H1 (cell line): Measurements from ENCODE around the gene COX17.

Experiments
- ATF3 ChIP-seq: IDR thresholded peaks from 2 replicates; pipeline ENCODE4 v1.6.1; 2011; ENCODE audit warnings: low read depth, mild to moderate bottlenecking, low read length; ENCODE audit not compliant: insufficient read depth
- CREB1 ChIP-seq: IDR thresholded peaks from 2 replicates; pipeline ENCODE4 v1.6.1; 2012; ENCODE audit warnings: inconsistent platforms
- CTCF ChIP-seq, 3 experiments: IDR thresholded peaks; 1 replicate in 2 of 3; 2 replicates in 1 of 3; pipeline versions ENCODE4 v1.5.1 to v1.6.1; 2011; ENCODE audit warnings: low read length in 3 of 3, mild to moderate bottlenecking in 3 of 3, inconsistent platforms in 2 of 3, low read depth in 1 of 3, moderate library complexity in 1 of 3; ENCODE audit not compliant: insufficient read depth in 1 of 3; ENCODE audit errors: control extremely low read depth in 1 of 3
- MAX ChIP-seq: IDR thresholded peaks from 2 replicates; pipeline ENCODE4 v1.6.1; 2012; ENCODE audit warnings: inconsistent platforms
- POLR2A ChIP-seq, 2 experiments: IDR thresholded peaks; 1 replicate in 1 of 2; 2 replicates in 1 of 2; pipeline ENCODE4 v1.6.1; 2011; ENCODE audit warnings: low read depth in 2 of 2, low read length in 2 of 2, mild to moderate bottlenecking in 2 of 2; ENCODE audit errors: control extremely low read depth in 1 of 2
- RNF2 ChIP-seq: fragments of 200-900, 300-1000 bp; sonication (generic); IDR thresholded peaks from 2 replicates; pipeline ENCODE4 v1.7.1; 2016; ENCODE audit warnings: borderline replicate concordance, low read depth, mild to moderate bottlenecking, antibody characterized with exemption, low read length; ENCODE audit not compliant: poor library complexity, severe bottlenecking; ENCODE audit errors: missing control alignments
- SP1 ChIP-seq: IDR thresholded peaks from 2 replicates; pipeline ENCODE4 v1.6.1; 2011; ENCODE audit warnings: low read depth, low read length
- SUZ12 ChIP-seq: fragments of 200-600 bp; sonication (generic); IDR thresholded peaks from 2 replicates; pipeline ENCODE4 v1.6.1; 2012; ENCODE audit warnings: mild to moderate bottlenecking, inconsistent platforms, low read length, moderate library complexity, mixed read lengths
- YY1 ChIP-seq: IDR thresholded peaks from 2 replicates; pipeline ENCODE4 v1.6.1; 2011; ENCODE audit warnings: low read depth, mild to moderate bottlenecking, low read length

GRCh38 chr3:119665954-119666559 is 11.1 kb downstream of the COX17 start:
- no peak for TF ChIP-seq MAX
- no peak for TF ChIP-seq CTCF (IDR thresholded peaks at IDR 0.05; ENCODE audit: control extremely low read depth in 1 of 3, insufficient read depth in 1 of 3, low read depth in 1 of 3, low read length in 3 of 3)
- TF ChIP-seq SUZ12 = no peak
- TF ChIP-seq POLR2A (IDR thresholded peaks at IDR 0.05; ENCODE audit: control extremely low read depth in 1 of 2, low read depth in 2 of 2, low read length in 2 of 2) = no peak
- no peak for TF ChIP-seq CREB1
- TF ChIP-seq RNF2 = no peak
- TF ChIP-seq YY1 = no peak
- TF ChIP-seq ATF3 = no peak
- TF ChIP-seq SP1 = no peak
